NB4 (cell line): Measurements from ENCODE around the gene KRTAP4-8.
"Not testable (repeated sequence)": the region's sequence is repeated elsewhere in the genome, so short reads cannot be mapped to it uniquely, and the experiment has no call there.

Experiments
- DNase-seq: peaks from one replicate; pipeline ENCODE4 v3.0.0; 2010; ENCODE audit warnings: low read depth
- H3K4me3 ChIP-seq: one replicate; pipeline ENCODE4 v1.5.1; 2011; ENCODE audit warnings: mild to moderate bottlenecking, low read depth, low read length, moderate library complexity
- MYC ChIP-seq: IDR thresholded peaks from 2 replicates; pipeline ENCODE4 v1.6.1; 2011; ENCODE audit warnings: low read depth, low read length
- POLR2A ChIP-seq: IDR thresholded peaks from 2 replicates; pipeline ENCODE4 v1.6.1; 2011; ENCODE audit warnings: mild to moderate bottlenecking; ENCODE audit not compliant: insufficient read length; ENCODE audit errors: extremely low read depth
- TF ChIP-seq, protein P1 (sequence below): IDR thresholded peaks from one replicate; pipeline ENCODE4 v1.5.1; 2012; ENCODE audit warnings: low read depth, low read length
- TF ChIP-seq, protein P2 (sequence below): IDR thresholded peaks from 2 replicates; pipeline ENCODE4 v1.6.1; 2011; ENCODE audit warnings: low read depth, low read length

Gene KRTAP4-8

DNA sequence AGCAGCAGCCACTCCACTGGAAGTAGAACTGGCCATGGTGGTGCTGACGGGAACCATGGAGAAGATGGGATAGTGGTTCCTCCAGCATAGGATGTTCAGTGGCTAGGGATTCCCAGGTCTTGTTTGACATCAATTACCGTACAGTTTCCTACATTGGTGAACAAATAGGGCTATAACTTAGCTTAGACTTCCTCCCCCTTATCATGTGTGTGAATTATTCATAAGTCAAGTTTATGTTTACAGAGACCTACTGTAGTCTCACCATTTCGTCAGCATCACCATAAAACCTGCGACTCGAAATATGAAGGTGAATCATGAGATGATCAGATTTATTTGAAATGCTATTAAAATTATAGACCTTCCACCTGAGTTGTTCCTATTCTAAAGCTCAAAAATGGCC is 39.2 kb downstream of the KRTAP4-8 start:
- TF ChIP-seq POLR2A (no peak), MYC (no peak)
- TF ChIP-seq, protein P1, sequence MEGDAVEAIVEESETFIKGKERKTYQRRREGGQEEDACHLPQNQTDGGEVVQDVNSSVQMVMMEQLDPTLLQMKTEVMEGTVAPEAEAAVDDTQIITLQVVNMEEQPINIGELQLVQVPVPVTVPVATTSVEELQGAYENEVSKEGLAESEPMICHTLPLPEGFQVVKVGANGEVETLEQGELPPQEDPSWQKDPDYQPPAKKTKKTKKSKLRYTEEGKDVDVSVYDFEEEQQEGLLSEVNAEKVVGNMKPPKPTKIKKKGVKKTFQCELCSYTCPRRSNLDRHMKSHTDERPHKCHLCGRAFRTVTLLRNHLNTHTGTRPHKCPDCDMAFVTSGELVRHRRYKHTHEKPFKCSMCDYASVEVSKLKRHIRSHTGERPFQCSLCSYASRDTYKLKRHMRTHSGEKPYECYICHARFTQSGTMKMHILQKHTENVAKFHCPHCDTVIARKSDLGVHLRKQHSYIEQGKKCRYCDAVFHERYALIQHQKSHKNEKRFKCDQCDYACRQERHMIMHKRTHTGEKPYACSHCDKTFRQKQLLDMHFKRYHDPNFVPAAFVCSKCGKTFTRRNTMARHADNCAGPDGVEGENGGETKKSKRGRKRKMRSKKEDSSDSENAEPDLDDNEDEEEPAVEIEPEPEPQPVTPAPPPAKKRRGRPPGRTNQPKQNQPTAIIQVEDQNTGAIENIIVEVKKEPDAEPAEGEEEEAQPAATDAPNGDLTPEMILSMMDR: no peak
- TF ChIP-seq, protein P2, sequence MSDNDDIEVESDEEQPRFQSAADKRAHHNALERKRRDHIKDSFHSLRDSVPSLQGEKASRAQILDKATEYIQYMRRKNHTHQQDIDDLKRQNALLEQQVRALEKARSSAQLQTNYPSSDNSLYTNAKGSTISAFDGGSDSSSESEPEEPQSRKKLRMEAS: no peak
- DNase-seq: no peak
- H3K4me3 ChIP-seq: no peak overlapping the region

DNA sequence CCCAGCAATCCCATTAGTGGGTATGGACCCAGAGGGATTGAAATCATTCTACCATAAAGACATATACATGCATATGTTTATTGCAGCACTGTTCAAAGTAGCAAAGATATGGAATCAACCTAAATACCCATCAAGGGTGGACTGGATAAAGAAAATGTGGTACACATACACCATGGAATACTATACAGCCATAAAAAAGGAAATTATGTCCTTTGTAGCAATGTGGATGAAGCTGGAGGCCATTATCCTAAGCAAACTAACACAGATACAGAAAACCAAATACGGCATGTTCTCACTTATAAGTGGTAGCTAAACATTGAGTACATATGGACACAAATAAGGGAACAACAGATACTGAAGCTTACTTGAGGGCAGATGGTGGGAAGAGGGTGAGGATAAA is 40.4 kb downstream of the KRTAP4-8 start:
- no peak for DNase-seq
- no peak overlapping the region for H3K4me3 ChIP-seq
- TF ChIP-seq, protein P2: no peak
- TF ChIP-seq, protein P1: no peak
- TF ChIP-seq MYC: no peak
- no peak for TF ChIP-seq POLR2A

DNA sequence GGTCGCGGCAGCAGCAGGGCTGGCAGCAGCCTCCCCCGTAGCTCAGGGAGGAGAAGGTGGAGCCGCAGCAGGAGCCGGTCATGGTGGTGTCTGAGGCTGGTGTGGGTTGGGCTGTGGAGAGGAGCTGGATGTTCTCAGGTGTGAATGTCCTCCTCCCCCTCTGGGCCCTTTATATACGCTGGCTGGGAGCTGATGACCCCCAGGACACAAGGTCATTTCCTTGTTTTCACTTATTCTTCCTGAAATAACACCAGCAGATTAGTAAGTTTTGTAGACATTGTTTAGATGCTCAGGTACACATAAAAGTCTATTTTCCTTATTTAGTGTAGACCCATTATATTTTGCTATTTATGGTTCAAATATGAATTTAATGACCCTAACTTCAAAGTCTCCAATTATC is 42.8 kb downstream of the KRTAP4-8 start, which contains the start of gene KRTAP2-2:
TSS of gene KRTAP2-2 (minus strand) at position 101 of the 400 bp plus-strand sequence. CDS start at position 82, 19 bp downstream.
- DNase-seq, H3K4me3 ChIP-seq: not testable (repeated sequence)

DNA sequence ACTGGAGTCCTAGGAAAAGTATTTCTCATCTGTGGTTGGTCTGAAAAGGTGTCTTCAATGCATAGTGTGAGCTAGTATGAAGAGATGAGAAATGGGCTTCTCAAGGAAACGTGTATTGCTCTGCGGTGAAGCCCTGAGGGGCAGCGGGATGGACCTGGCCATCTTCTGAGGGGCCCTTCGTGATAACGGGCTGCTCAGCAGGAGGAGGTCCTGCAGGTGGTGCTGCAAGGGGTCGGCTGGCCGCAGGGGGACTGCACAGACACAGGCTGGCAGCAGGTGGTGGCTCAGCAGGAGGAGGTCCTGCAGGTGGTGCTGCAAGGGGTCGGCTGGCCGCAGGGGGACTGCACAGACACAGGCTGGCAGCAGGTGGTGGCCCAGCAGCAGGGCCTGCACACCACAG is 43.4 kb downstream of the KRTAP4-8 start:
- not testable (repeated sequence) for H3K4me3 ChIP-seq, DNase-seq

DNA sequence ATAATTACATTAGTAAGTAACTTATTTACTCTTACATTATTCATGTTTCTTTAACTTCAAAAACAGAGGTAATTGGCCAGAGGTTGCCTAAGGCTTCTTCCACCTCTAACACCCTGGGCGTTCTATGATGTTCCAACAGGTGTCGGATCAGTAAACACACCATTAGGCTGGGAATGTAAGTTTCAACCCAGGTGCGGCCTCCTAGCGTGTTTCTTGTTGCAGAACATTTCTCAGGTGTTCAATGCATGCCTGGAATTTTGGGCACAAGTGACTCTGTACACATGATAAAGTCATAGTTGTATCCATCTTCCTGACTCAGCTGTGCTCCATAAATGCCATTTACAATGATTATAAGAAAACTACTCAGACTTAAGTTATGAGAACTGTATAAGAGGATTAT is 43.9 kb downstream of the KRTAP4-8 start:
- H3K4me3 ChIP-seq: no peak overlapping the region
- no peak for DNase-seq
- TF ChIP-seq MYC: no peak
- TF ChIP-seq, protein P2: no peak
- no peak for TF ChIP-seq POLR2A
- TF ChIP-seq, protein P1: no peak

DNA sequence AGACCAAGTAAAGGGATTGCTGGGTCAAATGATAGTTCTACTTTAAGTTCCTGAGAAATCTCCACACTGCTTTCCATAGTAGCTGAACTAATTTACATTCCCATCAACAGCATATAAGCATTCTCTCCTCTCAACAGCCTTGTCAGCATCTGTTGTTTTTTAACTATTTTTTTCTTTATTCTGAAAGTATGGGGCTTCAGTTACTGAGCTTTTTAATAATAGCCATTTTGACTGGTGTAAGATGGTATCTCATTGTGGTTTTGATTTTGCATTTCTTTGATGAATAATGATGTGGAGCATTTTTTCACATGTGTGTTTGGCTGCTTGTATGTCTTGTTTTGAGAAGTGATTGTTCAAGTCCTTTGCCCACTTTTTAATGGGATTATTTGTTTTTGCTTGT is 45.4 kb downstream of the KRTAP4-8 start:
- H3K4me3 ChIP-seq: no peak overlapping the region
- TF ChIP-seq MYC (no peak), POLR2A (no peak)
- TF ChIP-seq, protein P1: no peak
- TF ChIP-seq, protein P2: no peak
- no peak for DNase-seq

DNA sequence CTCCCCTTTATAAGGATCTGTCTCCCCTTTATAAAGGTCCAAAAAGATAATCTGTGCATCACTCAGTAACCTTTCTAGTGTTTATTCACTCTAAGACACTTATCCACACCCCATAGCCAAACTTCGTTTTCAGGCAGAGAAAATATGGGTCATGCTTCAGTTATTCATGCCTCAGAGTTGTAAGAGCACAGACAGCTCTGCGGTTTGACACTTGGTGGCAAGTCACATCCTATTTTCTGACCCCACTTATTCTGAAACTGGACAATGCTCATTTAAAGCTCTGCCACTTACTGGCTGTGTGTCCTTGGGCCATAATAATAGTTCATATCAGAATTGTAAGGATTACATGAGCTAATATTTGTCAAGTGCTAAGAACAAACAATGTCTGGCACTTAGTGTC is 48.8 kb downstream of the KRTAP4-8 start:
- DNase-seq: no peak
- no peak overlapping the region for H3K4me3 ChIP-seq
- TF ChIP-seq POLR2A (no peak), MYC (no peak)
- TF ChIP-seq, protein P1: no peak
- TF ChIP-seq, protein P2: no peak
